HFFc6 (cell line): ENCODE results near the gene DTX1. TPM values are rescaled to one million over a fixed set of nuclear protein-coding genes. Genes with fewer than 3 reads are reported as not detected.

Experiments
- DNase-seq: peaks from one replicate; pipeline ENCODE4 v3.0.0-alpha.2; 2018
- H3K27ac Mint-ChIP-seq: 2 replicates; pipeline ENCODE4 v1.8.0; 2020; ENCODE audit warnings: mild to moderate bottlenecking, mixed read lengths
- H3K27me3 Mint-ChIP-seq: 2 replicates; pipeline ENCODE4 v1.8.0; 2021; ENCODE audit warnings: mild to moderate bottlenecking, moderate library complexity, mixed read lengths; ENCODE audit not compliant: insufficient read depth
- H3K36me3 Mint-ChIP-seq: 2 replicates; pipeline ENCODE4 v1.8.0; 2021; ENCODE audit warnings: low read depth, mixed read lengths
- H3K4me1 Mint-ChIP-seq: 2 replicates; pipeline ENCODE4 v1.8.0; 2020; ENCODE audit warnings: low read depth, mixed read lengths
- H3K4me3 Mint-ChIP-seq: 2 replicates; pipeline ENCODE4 v1.8.0; 2020; ENCODE audit warnings: mild to moderate bottlenecking, moderate library complexity, mixed read lengths
- H3K9me3 Mint-ChIP-seq: 2 replicates; pipeline ENCODE4 v1.8.0; 2020; ENCODE audit warnings: mild to moderate bottlenecking, mixed read lengths
- CTCF ChIP-seq: fragments of 200-600 bp; sonication (generic); IDR thresholded peaks from 2 replicates; pipeline ENCODE4 v1.5.0; 2021; ENCODE audit warnings: antibody characterized with exemption, mild to moderate bottlenecking
- long read RNA-seq: library from polyadenylated mRNA; unstranded; transcript quantifications from one replicate; pipeline ENCODE4 v2.0.0, GENCODE V29; 2019
- total RNA-seq, 6 experiments: library from RNA; stranded (reverse); fragmentation: NEBNext Ultra II Directional; extraction: Animal tissue kit (Norgen Biotek cat#: 25700); gene quantifications; 2 replicates in 1 of 6; 3 replicates in 5 of 6; pipeline ENCODE4 v1.2.3, GENCODE V29; 2021

The DTX1 gene
- not detected for total RNA-seq
- long read RNA-seq = 0 reads

DNA sequence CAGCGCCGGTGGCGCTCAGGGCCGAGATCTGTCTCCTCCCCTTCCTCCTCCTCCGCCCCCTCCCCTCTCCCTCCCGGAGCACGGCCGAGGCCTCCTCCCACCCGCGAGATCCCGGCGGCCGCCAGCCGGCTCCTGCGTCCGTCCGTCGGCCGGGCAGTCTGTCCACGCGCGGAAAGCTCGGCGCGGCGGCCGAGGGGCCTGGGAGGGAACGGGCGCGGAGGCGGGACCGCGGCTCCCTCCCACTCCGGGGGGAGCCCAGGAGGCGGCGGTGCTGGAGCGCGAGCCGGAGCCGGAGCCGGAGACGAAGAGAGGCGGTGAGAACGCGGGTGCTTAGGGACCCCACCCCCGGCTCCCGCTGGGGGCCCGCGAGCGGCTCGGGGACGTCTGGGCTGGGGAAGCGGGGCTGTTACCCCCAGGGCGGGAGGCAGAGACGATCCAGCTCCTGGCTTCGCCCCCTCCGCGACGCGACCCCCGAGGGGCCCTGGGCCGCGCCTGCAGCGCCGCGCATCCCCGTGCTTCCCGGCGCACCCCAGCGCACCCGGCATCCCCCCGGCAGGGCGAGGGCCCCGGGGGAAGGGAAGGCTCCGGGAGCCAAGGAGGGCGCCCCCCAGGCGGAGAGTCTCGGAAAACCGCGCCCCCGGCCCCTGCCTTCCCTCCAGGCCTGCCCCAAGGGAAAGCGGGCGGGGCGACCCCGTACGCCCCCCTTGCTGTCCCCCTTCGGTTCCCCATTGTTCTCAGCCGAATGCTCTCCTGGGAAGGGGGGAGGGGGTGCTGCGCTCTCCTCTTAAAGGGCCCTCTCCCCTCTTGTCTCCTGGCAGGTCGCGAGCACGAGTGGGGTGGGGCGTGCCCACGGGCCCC is at the start of gene DTX1:
DTX1 (plus strand) TSS at position 100 of the 858 bp plus-strand sequence. CDS start 1,463 bp downstream, outside the sequence.
- Mint-ChIP-seq H3K27ac (no peak within 1 kb of the TSS), H3K27me3 (peaks cover 30% of the 10 kb centered on the region), H3K4me3 (no peak within 1 kb of the TSS), H3K36me3 (no peaks in the 10 kb centered on the region), H3K4me1 (no peaks in the 10 kb centered on the region), H3K9me3 (no peaks in the 10 kb centered on the region)
- TF ChIP-seq CTCF = no peak
- DNase-seq = no peak

DNA sequence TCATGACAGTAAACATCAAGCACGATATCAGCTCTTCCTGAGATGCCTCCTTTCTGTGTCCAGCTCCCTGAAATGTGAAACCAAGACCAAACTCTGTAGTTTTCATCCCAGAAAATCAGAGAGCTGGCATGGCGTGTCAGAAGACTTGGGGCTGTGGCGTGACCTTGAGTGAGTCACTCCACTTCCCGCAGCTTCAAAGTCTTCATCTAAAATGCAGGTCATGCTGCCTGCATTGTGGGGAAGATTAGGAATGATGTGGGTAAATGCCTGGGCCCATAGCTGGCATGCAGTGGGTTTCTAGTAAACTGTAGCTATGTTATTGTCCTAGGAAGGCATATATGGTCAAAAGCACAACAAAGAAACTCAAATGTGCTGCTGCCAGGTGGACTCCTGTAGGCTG is 49.4 kb upstream of the DTX1 start:
- peak; percentile 73 for DNase-seq
- Mint-ChIP-seq H3K36me3 (peaks cover 6% of the 10 kb centered on the region), H3K4me3 (peak overlapping the region; percentile 16; the same call in 1 of the 2 replicates), H3K27me3 (peaks cover 45% of the 10 kb centered on the region), H3K4me1 (peaks cover 13% of the 10 kb centered on the region), H3K27ac (peak overlapping the region; percentile 30), H3K9me3 (peaks cover 4% of the 10 kb centered on the region)
- TF ChIP-seq CTCF = no peak

- no peak for TF ChIP-seq CTCF
- Mint-ChIP-seq H3K36me3 (peaks cover 6% of the 10 kb centered on the region), H3K27ac (no peak overlapping the region), H3K4me3 (no peak overlapping the region), H3K27me3 (peaks cover 40% of the 10 kb centered on the region), H3K9me3 (peaks cover 4% of the 10 kb centered on the region), H3K4me1 (peaks cover 13% of the 10 kb centered on the region)
- no peak for DNase-seq
Measured at GRCh38 chr12:113010701-113011100, 45.8 kb upstream of the DTX1 start.

DNA sequence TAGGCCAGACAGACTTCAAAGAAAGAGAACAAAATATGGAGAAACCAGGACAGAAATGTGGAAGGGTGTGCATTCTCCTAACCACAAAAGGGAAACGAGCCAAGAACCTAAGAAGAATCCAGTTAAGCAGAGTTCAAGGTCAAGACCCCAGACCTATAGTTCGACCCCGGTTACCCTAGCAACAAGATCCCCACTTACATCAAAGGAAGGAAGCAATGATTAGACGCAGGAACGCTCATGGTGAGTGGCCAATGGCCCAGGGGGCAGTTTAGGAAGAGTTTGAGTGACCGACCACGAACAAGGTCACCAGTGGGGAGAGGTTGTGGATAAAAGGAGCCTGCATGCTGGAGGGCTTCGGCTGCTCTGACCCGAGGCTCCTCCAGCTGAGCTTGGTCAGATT is 42.0 kb upstream of the DTX1 start:
- Mint-ChIP-seq H3K27me3 (peaks cover 31% of the 10 kb centered on the region), H3K4me3 (no peak overlapping the region), H3K4me1 (peaks cover 9% of the 10 kb centered on the region), H3K27ac (no peak overlapping the region), H3K36me3 (peaks cover 6% of the 10 kb centered on the region), H3K9me3 (peaks cover 4% of the 10 kb centered on the region)
- no peak for TF ChIP-seq CTCF
- no peak for DNase-seq

DNA sequence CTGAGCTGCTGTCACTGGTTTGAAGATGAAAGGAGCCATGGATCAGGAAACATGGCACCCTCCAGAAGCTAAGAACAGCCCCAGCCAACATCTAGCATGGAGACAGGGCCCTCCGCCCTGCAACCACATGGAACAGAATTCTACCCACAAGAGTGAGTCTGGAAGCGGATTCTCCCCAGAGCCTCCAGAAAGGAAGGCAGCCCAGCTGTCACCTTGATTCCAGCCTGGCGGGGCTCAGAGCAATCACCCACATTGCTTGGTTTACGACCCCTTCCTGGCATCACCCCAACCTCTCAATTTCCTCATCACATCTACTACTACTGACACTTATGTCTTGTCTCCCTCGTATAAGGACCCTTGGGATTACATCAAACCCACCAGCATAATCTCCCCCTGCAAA is 39.7 kb upstream of the DTX1 start:
- Mint-ChIP-seq H3K36me3 (peaks cover 3% of the 10 kb centered on the region), H3K27ac (no peak overlapping the region), H3K9me3 (peaks cover under 1% of the 10 kb centered on the region; the same call in 1 of the 2 replicates), H3K4me3 (no peak overlapping the region), H3K27me3 (peaks cover 16% of the 10 kb centered on the region), H3K4me1 (peaks cover 23% of the 10 kb centered on the region)
- no peak for DNase-seq
- TF ChIP-seq CTCF = no peak
